ENCODE data around the gene ZNF557. TPM values are rescaled to one million over a fixed set of nuclear protein-coding genes. Genes with fewer than 3 reads are reported as not detected.

ZNF557 gene
- total and polyA plus RNA-seq, 10 of the 15 experiments (the other 5 are each of a cell fraction or from before 2014, with no cell fraction given): 3.9 to 12.1 (median 9.0) TPM

GRCh38 chr19:7069042-7069903 lies at the start of gene ZNF557 (continued):
- TF ChIP-seq ZBTB11 (CRISPR knock-in tag; IDR thresholded peaks at IDR 0.05) (no peak), NKRF (conservative IDR thresholded peaks at IDR 0.05) (peak; percentile 94), PML (IDR thresholded peaks at IDR 0.05; ENCODE audit: low read length) (peak; percentile 91), CHD2 (IDR thresholded peaks at IDR 0.05; ENCODE audit: borderline replicate concordance, low read depth, low read length) (peak; percentile 61; the same call in 1 of the 2 replicates), ZBTB4 (CRISPR knock-in tag; IDR thresholded peaks at IDR 0.05) (no peak), ZNF217 (IDR thresholded peaks at IDR 0.05) (no peak), PRDM15 (CRISPR knock-in tag; IDR thresholded peaks at IDR 0.05) (no peak), NFXL1 (IDR thresholded peaks at IDR 0.05; ENCODE audit: borderline replicate concordance) (no peak), CBX3 (IDR thresholded peaks at IDR 0.05; ENCODE audit: borderline replicate concordance, low read depth) (no peak), RAD51 (IDR thresholded peaks at IDR 0.05) (no peak), HCFC1 (IDR thresholded peaks at IDR 0.05; ENCODE audit: low read length) (peak; percentile 48; the same call in 1 of the 2 replicates), SKIL (IDR thresholded peaks at IDR 0.05; ENCODE audit: low read depth, poor library complexity, severe bottlenecking) (no peak), RBBP5 (conservative IDR thresholded peaks at IDR 0.05) (no peak), RB1 (IDR thresholded peaks at IDR 0.05; ENCODE audit: borderline replicate concordance) (peak; percentile 74; the same call in 1 of the 2 replicates)
